T47D (cell line): Measurements from ENCODE around the gene PFDN6.
A peak's percentile ranks its signal among the peaks of the same experiment; 100 is the strongest.
"Not testable (repeated sequence)": the region's sequence is repeated elsewhere in the genome, so short reads cannot be mapped to it uniquely, and the experiment has no call there.

Source experiments
- DNase-seq, 2 experiments: peaks; one replicate each; pipeline versions ENCODE4 v3.0.0 to v3.0.0-alpha.2; 2011 to 2012; ENCODE audit warnings: low read depth in 1 of 2, low spot score in 1 of 2
- JUND ChIP-seq: IDR thresholded peaks from 2 replicates; pipeline ENCODE4 v1.6.1; 2012; ENCODE audit warnings: low read depth
- in situ Hi-C: cut with HindIII; loops from 2 replicates; pipeline ENCODE4 v1.10.0; 2016; ENCODE audit warnings: low sequenced_read_pairs, low pct_unique_long_range_greater_than_20kb

The PFDN6 gene

GRCh38 chr6:33277663-33278391, 11.6 kb upstream of the PFDN6 start:
- in situ Hi-C loops: no loop called here
- no peak for TF ChIP-seq JUND
- DNase-seq: no peak

DNA sequence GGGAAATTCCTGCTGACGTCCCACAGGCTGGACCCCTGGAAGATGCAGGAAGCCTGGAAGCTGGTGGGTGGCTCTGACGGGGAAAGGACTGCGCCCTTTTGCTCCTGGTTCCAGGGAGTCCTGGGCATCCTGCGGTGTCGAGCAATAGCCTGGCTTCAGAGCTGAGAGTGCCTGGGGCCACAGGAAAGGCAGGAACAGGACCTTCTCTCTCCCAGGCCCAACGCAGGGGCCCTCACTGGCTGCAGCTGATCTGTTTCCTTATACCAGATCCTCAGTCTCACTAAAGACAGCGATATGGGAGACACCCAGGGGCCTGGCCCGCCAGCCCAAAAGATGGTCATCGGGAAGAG, 11.0 kb upstream of the PFDN6 start:
- no peak for TF ChIP-seq JUND
- no peak for DNase-seq
- in situ Hi-C loops: no loop called here

DNA sequence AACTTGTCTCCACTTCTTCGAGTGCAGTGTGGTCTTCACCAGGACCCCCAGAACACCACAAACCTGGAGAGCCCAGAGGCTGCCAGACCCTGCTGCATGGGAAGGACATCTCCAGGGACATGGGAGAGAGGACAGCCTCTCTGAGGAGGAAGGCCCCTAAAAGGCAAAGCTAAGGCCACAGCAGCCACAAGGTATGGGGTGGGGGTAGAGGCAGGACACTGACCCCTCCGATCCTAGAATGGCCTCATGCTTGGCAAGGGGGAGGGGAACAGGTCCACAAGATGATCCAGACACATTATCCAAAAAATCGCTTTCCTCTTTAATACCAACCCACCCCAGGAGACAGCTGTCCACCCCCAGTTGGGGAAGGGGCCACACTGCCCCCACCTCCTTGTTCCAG, 10.6 kb upstream of the PFDN6 start:
- TF ChIP-seq JUND: no peak
- in situ Hi-C loops: no loop called here
- DNase-seq: no peak

DNA sequence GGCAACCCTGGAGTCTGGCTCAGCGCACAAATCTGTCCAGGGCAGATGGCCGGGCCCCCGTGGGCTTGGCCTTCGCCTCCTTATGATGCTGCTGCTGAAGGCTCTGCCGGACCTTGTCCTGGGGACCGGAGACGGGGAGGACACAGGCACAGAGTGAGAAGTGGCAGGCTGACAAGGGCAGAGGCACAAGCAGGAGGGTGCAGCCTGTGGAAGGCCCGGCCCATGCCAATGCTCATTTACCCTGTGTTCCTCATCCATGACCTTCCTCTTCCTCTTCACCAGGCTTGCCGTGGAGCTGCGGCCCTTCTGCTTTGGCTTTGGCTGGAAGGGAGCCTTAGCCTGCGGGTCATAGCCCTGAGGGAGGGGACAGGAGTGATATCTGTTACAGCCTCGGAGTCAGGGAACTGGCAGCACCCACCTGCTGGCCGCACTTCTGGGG, 10.1 kb upstream of the PFDN6 start:
- no peak for TF ChIP-seq JUND
- DNase-seq: no peak
- in situ Hi-C loops: no loop called here

GRCh38 chr6:33279971-33280511, 9.4 kb upstream of the PFDN6 start:
- peak; percentile 65 to 91 for DNase-seq
- in situ Hi-C loops: no loop called here
- TF ChIP-seq JUND: no peak

- no peak for TF ChIP-seq JUND
- no peak for DNase-seq
- in situ Hi-C loops: no loop called here
Measured at GRCh38 chr6:33280539-33280938, 8.9 kb upstream of the PFDN6 start.

GRCh38 chr6:33285214-33285613, 4.2 kb upstream of the PFDN6 start:
- in situ Hi-C loops: not testable (repeated sequence)

GRCh38 chr6:33286946-33287914, 2.2 kb upstream of the PFDN6 start:
- DNase-seq: no peak

More at GRCh38 chr6:33285214-33285613, 4.2 kb upstream of the PFDN6 start:
- DNase-seq: not testable (repeated sequence)

GRCh38 chr6:33288141-33288920, 1.1 kb upstream of the PFDN6 start:
- no peak for DNase-seq
- in situ Hi-C loops: no loop called here
- no peak for TF ChIP-seq JUND

More at GRCh38 chr6:33286946-33287914, 2.2 kb upstream of the PFDN6 start:
- in situ Hi-C loops: no loop called here
- no peak for TF ChIP-seq JUND

DNA sequence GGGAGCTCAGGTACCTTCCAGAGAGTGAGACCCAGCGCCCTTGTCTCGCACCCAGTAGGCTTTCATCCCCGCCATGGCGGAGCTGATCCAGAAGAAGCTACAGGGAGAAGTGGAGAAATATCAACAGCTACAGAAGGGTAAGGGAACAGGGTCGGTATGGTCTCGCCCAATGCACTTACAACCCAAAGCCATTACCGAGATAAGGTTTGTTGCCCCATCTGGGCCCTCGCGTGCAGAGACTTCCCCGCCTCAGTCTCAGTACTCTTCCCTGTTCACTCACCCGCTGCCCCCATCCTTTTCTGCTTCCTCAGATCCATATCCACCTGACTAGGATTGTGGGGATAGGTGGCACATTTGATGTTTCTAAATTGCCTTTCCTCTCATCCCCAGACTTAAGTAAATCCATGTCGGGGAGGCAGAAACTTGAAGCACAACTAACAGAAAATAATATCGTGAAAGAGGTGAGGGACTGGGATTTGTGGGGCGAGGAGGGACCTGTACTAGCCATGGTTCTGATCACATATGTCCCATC, 449 bp downstream of the PFDN6 start:
- no peak for DNase-seq
- in situ Hi-C loops: no loop called here
- TF ChIP-seq JUND: no peak

DNA sequence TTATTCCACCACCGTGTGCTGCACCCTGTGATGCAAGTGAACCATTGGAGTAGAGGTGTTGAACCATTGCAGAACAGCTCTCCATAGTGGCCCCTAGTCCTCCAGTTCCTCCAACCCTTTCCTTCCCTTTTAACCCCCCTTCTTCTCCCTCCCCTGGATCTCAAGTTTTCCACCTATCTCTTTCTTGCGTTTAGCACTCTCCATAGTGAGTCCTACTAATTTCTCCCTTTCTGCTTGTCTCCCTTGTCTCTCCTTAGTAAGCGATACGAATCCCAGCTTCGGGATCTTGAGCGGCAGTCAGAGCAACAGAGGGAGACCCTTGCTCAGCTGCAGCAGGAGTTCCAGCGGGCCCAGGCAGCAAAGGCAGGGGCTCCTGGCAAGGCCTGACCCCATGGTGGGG, 1.1 kb downstream of the PFDN6 start:
- in situ Hi-C loops: no loop called here
- DNase-seq: no peak
- TF ChIP-seq JUND: no peak
